A673 (cell line): ENCODE data around the gene CEP20. TPM values are rescaled to one million over a fixed set of nuclear protein-coding genes. Genes with fewer than 3 reads are reported as not detected.

Source experiments
- BruUV-seq: library from RNA; stranded (reverse); fragments of 400-500 nt; replicated peaks from 2 replicates; lab custom pipeline; 2021; lab: Mats Ljungman, UMichigan
- CTCF ChIA-PET: fragments of 300-600 bp; sonication (Branson Sonifier 250); formaldehyde crosslinking; loops from one replicate; lab custom pipeline; 2022; ENCODE audit warnings: antibody characterized with exemption; lab: Charles Lee
- POLR2A ChIA-PET: fragments of 300-600 bp; sonication (Branson Sonifier 250); formaldehyde crosslinking; loops from one replicate; lab custom pipeline; 2022; ENCODE audit warnings: antibody characterized with exemption; ENCODE audit not compliant: low non-redundant PET; lab: Charles Lee
- DNase-seq: peaks from one replicate; pipeline ENCODE4 v3.0.0-alpha.2; 2015; ENCODE audit warnings: low spot score
- H3K27ac ChIP-seq: fragments of 200-600 bp; sonication (generic); 2 replicates; pipeline ENCODE4 v1.5.1; 2016; ENCODE audit warnings: mixed run types, low read depth, mild to moderate bottlenecking, mixed read lengths, antibody characterized with exemption, low read length; ENCODE audit not compliant: poor library complexity, severe bottlenecking
- H3K27me3 ChIP-seq: fragments of 200-600 bp; sonication (generic); replicated peaks from 2 replicates; pipeline ENCODE4 v1.6.1; 2017; ENCODE audit warnings: mixed run types, low read depth, mild to moderate bottlenecking, mixed read lengths, antibody characterized with exemption, low read length; ENCODE audit not compliant: insufficient read depth, poor library complexity
- H3K36me3 ChIP-seq: fragments of 200-600 bp; sonication (generic); 2 replicates; pipeline ENCODE4 v1.6.1; 2016; ENCODE audit warnings: mixed run types, mild to moderate bottlenecking, mixed read lengths, antibody characterized with exemption, low read length; ENCODE audit not compliant: insufficient read depth, poor library complexity, severe bottlenecking
- H3K4me1 ChIP-seq: fragments of 200-600 bp; sonication (generic); 2 replicates; pipeline ENCODE4 v1.6.1; 2017; ENCODE audit warnings: mixed run types, mild to moderate bottlenecking, mixed read lengths, antibody characterized with exemption, low read length; ENCODE audit not compliant: insufficient read depth, poor library complexity, severe bottlenecking
- H3K4me3 ChIP-seq: fragments of 200-600 bp; sonication (generic); 2 replicates; pipeline ENCODE4 v1.5.1; 2016; ENCODE audit warnings: low read depth, mixed run types, mild to moderate bottlenecking, mixed read lengths, low read length; ENCODE audit not compliant: poor library complexity, severe bottlenecking
- H3K9me3 ChIP-seq: fragments of 200-600 bp; sonication (generic); 2 replicates; pipeline ENCODE4 v1.6.1; 2016; ENCODE audit warnings: mixed run types, low read depth, mild to moderate bottlenecking, mixed read lengths, antibody characterized with exemption, low read length; ENCODE audit not compliant: poor library complexity, severe bottlenecking
- CTCF ChIP-seq: fragments of 300-800, 200-600 bp; sonication (generic); conservative IDR thresholded peaks from 2 replicates; pipeline ENCODE4 v1.5.1; 2017; ENCODE audit warnings: low read depth, mild to moderate bottlenecking, antibody characterized with exemption, low read length, moderate library complexity, mixed read lengths
- EZH2 ChIP-seq: fragments of 200-600 bp; sonication (generic); IDR thresholded peaks from 2 replicates; pipeline ENCODE4 v1.6.1; 2017; ENCODE audit warnings: borderline replicate concordance, low read depth, mild to moderate bottlenecking, mixed read lengths, antibody characterized with exemption, low read length; ENCODE audit not compliant: poor library complexity, severe bottlenecking
- intact Hi-C: fragments of 100-400 bp; cut with micrococcal nuclease; formaldehyde crosslinking; loops from one replicate; pipeline ENCODE4 v1.10.0; 2022; ENCODE audit not compliant: unreplicated experiment
- total RNA-seq: library from RNA; stranded (reverse); gene quantifications from 2 replicates; pipeline ENCODE4 v1.2.3, GENCODE V29; 2021

CEP20 gene
- total RNA-seq, 1 experiment from 2014 or later, result 51.0 TPM

- no peak overlapping the region for H3K27ac ChIP-seq
- H3K9me3 ChIP-seq, result peaks cover 14% of the 10 kb centered on the region
- BruUV-seq, result no TSS peak
- H3K27me3 ChIP-seq, result peaks cover 17% of the 10 kb centered on the region
- TF ChIP-seq EZH2, result no peak
- TF ChIP-seq CTCF, result no peak
- CTCF ChIA-PET, result interaction anchor here (0.6 to 1.1 kb wide), 2 partner anchors 40 to 252 kb away, joined by 3 to 4 read pairs; no protein-coding TSS in a partner anchor
- DNase-seq, result no peak
- no peaks in the 10 kb centered on the region for H3K4me1 ChIP-seq
- POLR2A ChIA-PET, result interaction anchor here (0.7 kb wide), 1 partner anchor 373 kb away, joined by 3 read pairs; no protein-coding TSS in a partner anchor
- intact Hi-C loops, result no loop called here
- no peak overlapping the region for H3K4me3 ChIP-seq
- no peaks in the 10 kb centered on the region for H3K36me3 ChIP-seq
These were observed 71.0 kb downstream of the CEP20 start for GRCh38 chr16:15817446-15817845.

GRCh38 chr16:15816228-15816627 lies 72.2 kb downstream of the CEP20 start:
- DNase-seq, result no peak
- H3K9me3 ChIP-seq, result peaks cover 14% of the 10 kb centered on the region
- H3K27ac ChIP-seq, result no peak overlapping the region
- no peaks in the 10 kb centered on the region for H3K36me3 ChIP-seq
- H3K4me1 ChIP-seq, result no peaks in the 10 kb centered on the region
- intact Hi-C loops, result no loop called here
- ChIA-PET POLR2A (no interaction called here), CTCF (no interaction called here)
- TF ChIP-seq EZH2, result no peak
- no peak for TF ChIP-seq CTCF
- no peak overlapping the region for H3K4me3 ChIP-seq
- no TSS peak for BruUV-seq
- H3K27me3 ChIP-seq, result peaks cover 17% of the 10 kb centered on the region

Other genes starting within 250 kb of the CEP20 start
- 71.6 and 75.9 TPM in 2 replicates for gene MARF1, start 245.4 kb downstream of the CEP20 start, total RNA-seq
- 78.1 and 79.6 TPM in 2 replicates for gene NDE1, start 238.4 kb downstream of the CEP20 start, total RNA-seq
- gene MYH11, start 31.6 kb downstream of the CEP20 start, total RNA-seq, result not detected in 2 replicates
- 25.0 and 32.1 TPM in 2 replicates for gene ABCC1, start 61.0 kb upstream of the CEP20 start, total RNA-seq